Astrocyte (in vitro differentiated cells and primary cell): ENCODE data around the gene ATP1A1.

Experiments
- EZH2 ChIP-seq: IDR thresholded peaks from 2 replicates; pipeline ENCODE4 v1.6.1; 2012; ENCODE audit warnings: mild to moderate bottlenecking, low read length, inconsistent platforms; ENCODE audit not compliant: insufficient read depth
- TF ChIP-seq, protein P1 (sequence below): IDR thresholded peaks from 2 replicates; pipeline ENCODE4 v1.5.1; 2011; ENCODE audit warnings: low read depth, mild to moderate bottlenecking, inconsistent platforms, low read length, moderate library complexity; ENCODE audit not compliant: insufficient read depth

DNA sequence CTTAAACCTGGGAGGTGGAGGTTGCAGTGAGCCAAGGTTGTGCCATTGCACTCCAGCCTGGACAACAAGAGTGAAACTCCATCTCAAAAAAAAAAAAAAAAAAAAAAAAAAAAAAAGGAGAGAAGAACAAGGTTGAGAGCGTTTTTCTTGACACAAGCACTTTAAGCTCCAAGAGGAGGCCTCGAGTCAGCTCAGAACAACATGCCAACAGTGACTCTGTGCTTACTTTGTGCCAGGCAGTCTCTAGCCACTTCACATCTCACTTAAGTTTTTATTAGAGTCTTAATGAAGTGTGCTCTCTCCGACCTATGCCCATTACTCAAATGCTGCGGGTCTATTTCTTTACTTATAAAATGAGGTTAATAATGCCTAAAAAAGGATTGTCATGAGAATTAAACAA is 13.0 kb downstream of the ATP1A1 start:
- TF ChIP-seq, protein P1, sequence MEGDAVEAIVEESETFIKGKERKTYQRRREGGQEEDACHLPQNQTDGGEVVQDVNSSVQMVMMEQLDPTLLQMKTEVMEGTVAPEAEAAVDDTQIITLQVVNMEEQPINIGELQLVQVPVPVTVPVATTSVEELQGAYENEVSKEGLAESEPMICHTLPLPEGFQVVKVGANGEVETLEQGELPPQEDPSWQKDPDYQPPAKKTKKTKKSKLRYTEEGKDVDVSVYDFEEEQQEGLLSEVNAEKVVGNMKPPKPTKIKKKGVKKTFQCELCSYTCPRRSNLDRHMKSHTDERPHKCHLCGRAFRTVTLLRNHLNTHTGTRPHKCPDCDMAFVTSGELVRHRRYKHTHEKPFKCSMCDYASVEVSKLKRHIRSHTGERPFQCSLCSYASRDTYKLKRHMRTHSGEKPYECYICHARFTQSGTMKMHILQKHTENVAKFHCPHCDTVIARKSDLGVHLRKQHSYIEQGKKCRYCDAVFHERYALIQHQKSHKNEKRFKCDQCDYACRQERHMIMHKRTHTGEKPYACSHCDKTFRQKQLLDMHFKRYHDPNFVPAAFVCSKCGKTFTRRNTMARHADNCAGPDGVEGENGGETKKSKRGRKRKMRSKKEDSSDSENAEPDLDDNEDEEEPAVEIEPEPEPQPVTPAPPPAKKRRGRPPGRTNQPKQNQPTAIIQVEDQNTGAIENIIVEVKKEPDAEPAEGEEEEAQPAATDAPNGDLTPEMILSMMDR = no peak
- TF ChIP-seq EZH2 = no peak
